NCI-H524 (cell line): ENCODE data around the gene RIBC2.
"Not testable (repeated sequence)": the region's sequence is repeated elsewhere in the genome, so short reads cannot be mapped to it uniquely, and the experiment has no call there.

Experiments
- DNase-seq, 2 experiments: peaks; one replicate each; lab custom pipeline; 2025; lab: John Stamatoyannopoulos, UW

RIBC2 gene

DNA sequence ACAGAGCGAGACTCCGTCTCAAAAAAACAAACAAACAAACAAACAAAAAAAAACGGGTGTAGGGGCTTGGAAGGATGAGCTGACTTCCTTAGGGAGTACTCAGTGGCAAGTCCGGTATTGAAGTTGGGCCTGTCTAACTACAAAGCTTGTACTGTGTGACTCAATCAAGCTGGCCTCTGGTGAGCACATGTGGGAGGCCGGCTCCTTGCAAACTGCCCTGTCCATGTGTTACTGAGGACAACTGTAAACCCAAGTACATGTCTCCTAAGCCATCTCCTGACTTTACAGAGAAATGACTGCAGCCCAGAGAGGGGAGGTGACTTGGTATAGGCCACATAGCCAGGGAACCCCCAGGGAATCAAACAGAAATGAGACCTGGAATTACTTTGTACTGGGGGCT is 11.6 kb downstream of the RIBC2 start:
- no peak for DNase-seq

DNA sequence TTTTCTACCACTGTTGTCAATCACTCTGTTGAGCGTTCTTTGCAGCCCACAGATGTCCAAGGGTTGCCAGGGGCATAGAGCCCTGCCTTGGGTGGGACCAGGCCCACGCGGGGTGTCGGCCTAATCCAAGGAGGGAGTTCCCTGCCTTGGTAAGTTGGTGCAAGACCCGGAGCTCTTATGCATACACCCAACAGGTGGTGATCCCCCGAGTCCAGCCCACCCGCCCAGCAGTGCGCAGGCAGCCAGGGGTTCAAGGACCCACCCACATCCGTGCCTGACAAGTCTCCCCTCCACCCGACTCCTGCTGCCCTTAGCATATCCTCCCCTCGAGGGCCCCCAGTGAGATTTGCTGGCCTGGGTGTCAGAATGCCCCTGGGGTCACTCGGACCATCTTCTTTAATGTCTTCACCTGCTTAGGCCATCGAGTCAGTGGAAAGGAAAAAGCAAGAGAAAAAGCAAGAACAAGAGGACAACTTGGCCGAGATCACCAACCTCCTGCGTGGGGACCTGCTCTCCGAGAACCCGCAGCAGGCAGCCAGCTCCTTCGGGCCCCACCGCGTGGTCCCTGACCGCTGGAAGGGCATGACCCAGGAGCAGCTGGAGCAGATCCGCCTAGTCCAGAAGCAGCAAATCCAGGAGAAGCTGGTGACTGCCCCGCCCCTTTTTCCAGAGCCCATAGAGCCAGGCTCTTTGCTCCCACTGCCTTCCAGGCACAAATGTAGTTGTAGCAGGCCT is 12.2 kb downstream of the RIBC2 start:
- no peak for DNase-seq

DNA sequence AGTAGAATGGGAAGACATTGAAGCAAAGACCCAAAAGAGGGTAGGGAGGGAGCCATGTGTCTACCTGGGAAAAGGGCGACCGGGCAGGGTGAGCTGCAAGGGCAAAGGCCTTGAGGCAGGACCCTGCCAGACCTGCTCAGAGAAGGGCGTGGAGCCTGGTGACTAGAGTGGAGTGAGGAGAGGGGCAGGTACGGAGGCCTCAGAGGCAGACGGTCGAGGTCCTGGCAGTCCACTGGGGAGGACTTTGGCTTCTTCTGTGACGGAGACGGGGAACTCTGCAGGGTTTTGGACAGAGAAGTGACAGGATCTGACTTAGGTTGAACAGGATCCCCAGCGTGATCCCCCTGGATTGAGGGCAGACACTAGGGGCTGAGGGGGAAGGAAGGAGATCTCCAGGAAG is 12.9 kb downstream of the RIBC2 start:
- DNase-seq, result no peak

DNA sequence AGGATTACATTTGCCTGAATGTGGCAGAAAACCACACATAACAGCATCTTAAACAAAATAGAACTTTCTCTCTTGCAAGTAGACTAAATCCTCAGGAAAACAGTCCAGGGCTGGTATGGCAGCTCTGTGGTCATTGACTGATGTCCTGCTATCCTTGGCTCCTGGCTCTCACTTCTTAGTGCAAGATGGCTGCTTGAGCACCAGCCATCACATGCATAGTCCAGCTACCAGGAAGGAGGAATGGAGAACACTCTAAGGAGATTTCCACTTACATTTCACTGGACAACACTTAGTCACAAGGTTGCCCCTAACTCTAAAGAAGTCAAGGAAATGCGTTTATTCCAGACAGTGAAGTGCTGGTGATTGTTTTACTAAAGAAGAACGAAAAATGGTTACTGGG is 13.6 kb downstream of the RIBC2 start:
- DNase-seq, result no peak

DNA sequence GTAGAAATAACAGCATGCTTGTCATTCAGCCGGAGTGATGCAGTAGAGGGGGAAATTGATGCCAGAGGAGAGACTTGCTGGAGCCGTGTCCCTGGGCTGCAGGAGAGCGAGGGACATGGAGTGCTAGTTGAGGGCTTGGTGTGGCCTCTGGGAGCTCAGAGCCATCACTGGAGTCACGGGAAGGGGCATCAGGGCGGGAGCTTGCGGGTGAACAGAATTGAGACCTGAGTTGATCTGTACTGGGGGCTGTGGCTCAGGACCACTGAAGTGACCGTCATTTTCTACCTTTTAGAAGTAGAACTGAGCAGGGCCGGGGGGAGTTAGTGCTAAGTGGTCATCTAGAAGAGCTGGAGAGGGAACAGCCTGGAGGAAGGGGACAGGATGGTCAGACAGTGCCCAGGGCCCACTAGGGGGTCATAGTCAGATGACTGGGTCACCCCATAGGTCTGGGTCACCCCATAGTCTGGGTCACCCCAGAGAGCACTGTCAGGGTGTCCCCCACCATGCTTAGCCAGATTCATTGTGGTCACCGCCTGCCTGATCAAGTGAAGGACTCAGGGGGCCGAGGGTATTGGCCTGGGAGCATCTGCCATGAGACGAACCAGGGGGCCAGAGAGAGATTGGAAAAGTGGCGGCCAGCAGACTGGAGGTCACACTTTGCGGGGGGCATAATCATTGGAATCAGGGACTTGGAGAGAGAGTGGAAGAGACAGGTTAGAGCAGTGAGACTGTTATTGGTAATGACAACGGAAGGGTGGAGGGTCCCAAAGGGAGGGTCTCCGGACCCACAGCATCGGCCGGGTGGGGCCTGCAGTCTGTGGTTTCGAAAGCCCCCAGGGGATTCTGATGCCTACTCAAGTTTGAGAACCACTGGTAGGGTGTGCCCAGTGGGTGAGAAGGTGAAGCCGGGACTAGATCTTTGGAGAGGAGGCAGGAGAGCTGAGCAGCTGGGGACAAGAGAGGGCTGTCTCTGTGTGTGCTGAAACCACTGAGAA is 15.2 kb downstream of the RIBC2 start:
- no peak for DNase-seq

DNA sequence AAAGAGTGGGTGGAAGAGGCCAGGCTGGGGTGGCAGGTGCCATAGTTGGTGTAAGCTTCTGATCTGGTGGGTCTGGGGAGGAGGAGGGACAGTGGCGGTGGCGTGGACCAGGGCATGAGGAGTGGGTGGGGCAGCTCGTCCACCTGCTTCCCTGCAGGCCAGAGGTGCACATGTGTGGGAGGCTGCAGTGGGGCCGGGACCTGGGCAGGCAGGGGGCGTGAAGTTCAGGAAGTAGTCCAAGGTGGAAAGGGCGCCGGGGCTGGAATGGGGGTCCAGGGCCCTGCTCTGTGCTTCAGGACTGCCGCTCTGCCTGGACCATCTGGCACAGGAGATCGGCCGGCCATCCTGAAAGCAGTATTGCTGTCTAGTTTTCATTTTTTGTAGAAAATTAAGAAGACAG is 15.9 kb downstream of the RIBC2 start:
- no peak for DNase-seq

DNA sequence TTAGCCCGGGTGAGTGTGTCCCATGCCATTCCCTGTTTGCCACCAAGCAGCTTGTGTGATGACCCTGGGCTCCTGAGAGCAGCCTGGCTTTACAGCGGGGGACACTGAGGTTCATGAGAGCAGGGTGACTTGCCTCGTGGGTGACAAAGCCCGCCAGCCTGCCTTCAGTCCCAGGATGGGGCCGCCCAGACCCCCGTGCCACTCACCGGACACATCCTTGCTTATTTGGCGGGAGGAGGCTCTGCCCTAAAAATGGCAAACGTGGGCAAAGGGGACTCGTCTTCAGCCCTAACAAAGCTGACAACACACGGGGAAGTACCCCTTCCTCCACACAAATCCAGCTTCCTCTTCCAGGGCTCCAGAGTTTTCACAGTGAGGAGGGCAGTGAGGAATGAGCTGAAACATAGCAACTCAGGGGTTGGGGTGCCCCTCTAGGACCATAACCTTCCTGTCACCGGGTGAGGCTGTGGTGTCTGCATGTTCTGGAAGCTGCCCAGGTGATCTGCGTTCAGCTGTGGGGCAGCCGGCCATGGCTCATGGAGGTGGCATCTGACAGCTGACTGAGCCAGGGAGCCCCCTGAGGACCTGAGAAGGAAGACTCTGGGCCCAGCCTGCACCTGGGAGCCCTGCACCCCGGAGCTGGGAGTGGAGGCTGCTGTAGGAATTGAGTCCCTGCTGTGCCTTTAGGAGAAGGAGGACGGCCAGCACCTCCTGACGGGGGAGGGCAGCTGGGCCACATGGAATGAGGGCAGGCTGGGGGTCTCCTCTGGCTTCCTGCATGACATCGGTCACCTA is 16.7 kb downstream of the RIBC2 start:
- no peak for DNase-seq

DNA sequence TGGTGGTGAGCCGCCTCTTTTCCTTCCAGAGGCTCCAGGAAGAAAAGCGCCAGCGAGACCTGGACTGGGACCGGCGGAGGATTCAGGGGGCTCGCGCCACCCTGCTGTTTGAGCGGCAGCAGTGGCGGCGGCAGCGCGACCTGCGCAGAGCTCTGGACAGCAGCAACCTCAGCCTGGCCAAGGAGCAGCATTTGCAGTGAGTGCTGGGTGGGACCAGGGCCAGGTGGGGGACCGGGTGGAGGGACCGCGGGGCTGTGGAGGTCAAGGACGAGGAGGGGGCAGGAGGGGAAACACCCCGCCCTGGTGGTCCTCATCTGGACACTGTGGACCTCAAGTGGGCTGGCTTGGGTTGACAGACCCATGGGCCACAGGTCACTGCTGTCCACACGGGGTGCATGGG is 17.4 kb downstream of the RIBC2 start:
- DNase-seq, result no peak

DNA sequence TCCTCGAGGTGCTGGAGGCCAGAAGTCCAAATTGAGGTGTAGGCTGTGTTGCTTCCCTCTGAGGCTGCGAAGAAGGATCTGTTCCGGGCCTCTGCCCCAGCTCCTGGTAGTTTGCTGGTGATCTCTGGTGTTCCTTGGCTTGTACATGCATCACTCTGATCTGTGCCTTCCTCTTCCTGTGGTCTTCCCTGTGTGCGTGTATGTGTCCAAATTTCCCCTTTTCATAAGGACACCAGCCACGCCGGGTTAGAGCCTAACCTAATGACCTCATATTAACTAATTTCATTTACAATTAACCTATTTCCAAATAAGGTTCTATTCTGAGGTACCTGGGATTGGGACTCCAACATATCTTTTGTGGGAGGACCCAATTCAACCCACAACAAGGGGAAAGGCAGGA is 21.5 kb downstream of the RIBC2 start:
- DNase-seq, result no peak

DNA sequence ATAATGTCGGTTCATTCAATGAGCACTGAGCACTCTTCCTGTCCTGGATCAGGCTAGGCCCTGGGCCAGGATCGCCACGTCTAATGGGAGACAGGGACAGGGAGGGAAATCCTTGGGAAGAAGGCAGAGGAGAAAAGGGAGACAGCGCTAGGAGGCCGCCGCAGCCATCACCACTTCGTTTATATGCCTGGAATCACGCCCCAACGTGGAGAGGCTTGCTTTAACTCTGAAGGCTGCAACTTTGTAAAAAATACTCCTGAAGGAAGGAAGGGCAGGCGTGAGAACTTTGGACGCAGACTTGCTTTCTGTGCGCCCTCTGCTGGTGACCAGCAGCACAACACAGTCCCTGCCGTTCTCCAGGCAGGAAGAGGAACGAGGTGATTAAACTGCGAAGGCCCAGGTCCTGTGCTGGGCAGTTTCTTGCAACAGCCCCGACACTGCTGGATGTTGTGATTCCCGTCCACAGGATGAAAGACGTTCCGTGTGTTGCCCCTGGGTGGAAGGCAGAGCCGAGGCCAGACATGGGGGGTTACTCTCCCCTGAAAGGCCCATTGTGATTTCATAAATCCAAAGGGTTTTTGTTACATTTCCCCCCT is 22.1 kb downstream of the RIBC2 start:
- peak; percentile 64 to 85 for DNase-seq

DNA sequence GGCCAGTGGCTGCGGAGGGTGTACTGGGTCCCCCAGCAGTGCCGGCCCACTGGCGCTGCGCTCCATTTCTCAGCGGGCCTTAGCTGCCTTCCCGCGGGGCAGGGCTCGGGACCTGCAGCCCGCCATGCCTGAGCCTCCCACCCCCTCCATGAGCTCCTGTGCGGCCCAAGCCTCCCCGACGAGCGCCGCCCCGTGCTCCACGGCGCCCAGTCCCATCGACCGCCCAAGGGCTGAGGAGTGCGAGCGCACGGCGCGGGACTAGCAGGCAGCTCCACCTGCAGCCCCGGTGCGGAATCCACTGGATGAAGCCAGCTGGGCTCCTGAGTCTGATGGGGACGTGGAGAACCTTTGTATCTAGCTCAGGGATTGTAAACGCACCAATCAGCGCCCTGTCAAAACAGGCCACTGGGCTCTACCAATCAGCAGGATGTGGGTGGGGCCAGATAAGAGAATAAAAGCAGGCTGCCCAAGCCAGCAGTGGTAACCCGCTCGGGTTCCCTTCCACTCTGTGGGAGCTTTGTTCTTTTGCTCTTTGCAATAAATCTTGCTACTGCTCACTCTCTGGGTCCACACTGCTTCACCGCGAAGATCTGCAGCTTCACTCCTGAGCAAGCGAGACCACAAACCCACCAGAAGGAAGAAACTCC is 23.5 kb downstream of the RIBC2 start:
- not testable (repeated sequence) for DNase-seq

DNA sequence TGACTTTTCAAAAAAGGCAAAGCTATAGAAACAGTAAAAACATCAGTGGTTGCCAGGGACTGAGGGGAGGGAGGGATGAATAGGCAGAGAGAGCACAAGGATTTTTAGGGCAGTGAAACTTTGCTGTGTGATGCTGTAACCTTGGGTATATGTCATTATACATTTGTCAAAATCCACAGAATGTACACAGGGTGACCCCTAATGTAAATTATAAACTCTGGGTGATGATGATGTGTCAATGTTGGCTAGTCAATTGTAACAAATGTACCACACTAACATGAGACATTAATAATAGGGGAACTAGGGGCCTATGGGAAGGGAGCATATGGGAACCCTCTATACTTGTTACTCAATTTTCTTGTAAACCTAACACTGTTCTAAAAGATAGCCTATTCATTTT is 24.8 kb downstream of the RIBC2 start:
- no peak for DNase-seq

DNA sequence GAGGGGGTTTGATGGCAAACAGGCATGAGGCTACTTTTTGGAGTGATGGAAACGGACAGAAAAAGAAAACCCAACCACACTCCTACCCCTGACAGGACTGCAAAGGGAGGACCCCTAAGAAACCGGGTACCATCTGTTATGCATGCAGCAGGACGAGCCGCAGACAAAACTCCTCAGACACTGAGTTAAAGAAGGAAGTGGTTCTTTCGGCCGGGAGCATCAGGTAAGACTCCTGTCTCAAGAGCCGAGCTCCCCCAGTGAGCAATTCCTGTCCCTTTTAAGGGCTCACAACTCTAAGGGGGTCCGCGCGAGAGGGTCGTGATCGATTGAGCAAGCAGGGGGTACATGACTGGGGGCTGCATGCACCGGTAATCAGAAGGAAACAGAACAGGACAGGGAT is 27.2 kb downstream of the RIBC2 start:
- peak in 1 of 2 experiments; percentile 17 for DNase-seq

DNA sequence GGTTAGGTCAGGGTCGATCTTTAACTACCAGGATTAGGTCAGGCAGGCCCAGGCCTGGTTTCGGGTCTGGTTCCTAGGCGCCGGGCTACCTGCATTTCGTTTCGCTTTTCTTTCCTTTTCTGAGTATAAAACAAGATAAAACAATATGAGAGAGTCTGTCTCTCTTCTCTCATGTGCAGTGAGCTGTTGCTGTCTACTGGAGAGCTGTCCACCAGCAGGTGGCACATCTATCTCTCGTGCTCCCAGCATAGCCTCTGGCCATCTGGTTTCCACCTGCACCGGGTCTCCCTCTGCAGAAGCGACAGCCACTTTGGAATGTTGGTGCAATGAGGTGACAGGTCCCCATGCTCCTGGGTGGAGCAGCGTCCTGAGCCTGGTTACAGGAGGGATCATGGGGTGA is 27.6 kb downstream of the RIBC2 start:
- DNase-seq, result peak; percentile 86 to 88

DNA sequence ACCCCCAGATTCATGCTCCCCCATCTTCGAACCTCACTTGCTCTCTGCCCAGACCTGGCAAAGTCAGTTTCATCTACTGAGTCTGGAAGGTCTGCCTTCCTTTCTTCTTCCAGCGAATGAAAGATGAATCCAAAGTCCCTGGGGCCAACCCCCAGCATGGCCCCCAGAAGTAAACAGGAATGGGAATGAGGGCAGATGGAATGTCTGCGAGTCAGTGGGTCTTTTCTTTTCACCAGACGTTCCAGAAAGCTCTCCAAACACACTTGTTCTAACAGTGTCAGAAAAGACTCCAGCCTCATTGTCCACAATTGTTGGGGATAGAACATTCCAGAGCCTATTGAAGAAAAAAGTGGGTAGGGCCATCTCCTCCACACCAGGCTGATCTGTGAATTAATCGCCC is 28.6 kb downstream of the RIBC2 start:
- no peak for DNase-seq

DNA sequence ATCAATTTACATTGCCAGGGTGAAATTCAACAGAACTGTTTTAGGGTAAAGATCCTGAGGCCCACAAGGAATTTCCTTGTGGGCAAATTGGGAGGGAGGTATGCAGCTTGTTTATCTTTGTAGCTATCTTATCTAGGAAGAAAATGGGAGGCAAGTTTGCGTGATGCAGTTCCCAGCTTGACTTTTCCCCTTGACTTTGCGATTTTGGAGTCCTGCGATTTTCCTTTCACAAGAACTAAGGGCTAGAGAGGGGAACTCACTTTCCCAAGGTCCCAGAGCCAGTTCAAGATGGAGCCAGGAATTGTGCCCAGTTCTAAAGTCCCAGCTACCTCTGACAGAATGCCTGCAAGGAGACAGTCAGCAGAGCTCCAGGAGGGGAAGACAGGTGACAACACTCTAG is 30.7 kb downstream of the RIBC2 start:
- no peak for DNase-seq

DNA sequence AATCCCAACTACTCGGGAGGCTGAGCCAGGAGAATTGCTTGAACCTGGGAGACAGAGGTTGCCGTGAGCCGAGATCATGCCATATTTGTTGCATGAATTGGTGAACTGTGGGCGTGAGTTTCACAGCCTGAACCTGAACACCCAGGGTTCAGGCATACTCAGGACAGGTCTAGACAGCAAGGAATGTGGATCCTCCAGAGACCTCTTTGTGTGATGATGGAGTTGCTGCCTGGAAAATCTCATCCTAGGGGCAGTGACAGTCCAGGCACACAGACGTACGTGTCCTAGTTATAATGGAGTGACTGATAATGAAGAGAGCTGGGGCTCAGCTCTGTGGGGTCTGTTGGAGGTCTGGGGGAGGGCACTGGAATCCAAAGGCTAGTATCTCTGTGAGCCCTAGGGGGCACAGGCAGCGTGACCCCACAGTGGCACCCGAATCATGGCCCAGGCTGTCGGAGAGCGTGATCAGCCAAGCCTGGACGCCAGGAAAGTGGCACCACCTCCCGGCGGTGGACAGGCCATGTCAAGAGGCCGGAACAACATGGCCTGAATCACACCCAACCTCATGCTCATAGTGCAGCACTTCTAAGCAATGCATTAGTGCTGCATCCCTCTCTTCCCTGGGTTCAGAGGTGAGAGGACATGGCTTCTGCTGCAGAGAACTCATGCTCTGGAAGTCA is 31.7 kb downstream of the RIBC2 start:
- DNase-seq, result no peak

DNA sequence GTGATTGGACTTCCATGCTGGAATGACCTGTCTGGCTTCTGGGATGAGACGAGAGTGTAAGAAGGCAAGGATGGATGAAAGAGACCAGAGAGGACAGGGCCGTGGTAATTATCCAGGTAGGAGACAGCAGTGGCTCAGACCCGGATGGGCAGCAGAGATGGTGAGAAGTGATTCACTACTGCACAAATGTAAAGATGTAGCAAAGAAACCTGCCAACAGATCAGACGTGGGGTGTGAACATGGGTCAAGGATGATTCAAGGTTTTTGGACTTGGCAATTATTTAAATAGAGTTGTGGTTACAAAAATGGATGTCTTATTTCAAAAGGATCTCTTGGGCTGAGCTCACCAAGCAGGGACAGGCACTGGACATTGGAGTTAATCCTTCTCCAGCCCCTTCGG is 32.7 kb downstream of the RIBC2 start:
- no peak for DNase-seq

DNA sequence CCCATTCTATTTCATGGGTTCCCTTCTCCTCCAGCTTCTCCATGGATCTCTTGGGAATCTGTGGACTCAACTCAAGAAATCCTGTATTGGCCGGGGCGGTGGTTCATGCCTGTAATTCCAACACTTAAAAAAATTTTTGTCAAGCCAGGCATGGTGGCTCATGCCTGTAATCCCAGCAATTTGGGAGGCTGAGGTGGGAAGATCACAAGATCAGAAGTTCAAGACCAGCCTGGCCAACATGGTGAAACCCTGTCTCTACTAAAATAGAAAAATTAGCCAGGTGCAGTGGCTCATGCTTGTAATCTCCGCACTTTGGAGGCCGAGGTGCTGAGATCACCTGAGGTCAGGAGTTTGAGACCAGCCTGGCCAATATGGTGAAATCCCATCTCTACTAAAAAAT is 34.1 kb downstream of the RIBC2 start:
- DNase-seq, result not testable (repeated sequence)

DNA sequence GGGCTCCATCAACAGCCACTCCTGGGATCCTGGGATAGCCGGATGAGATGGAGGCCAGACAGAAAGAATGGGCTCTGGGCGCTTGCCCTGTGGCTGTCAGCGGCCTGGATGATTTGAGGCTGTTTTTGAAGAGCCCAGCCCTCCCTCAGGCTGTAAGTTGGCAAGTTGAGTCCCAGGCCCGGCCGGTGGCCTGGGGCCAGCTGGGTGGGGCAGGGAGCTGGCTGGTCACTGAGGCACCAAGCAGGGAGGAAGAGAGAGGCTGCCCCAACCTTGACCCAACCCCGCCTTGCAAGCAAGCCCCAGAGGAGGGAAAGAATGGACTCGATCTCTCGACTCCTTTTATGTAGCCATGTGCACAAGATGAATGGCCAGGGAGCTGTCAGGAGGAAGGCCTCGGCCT is 34.9 kb downstream of the RIBC2 start:
- DNase-seq, result no peak

DNA sequence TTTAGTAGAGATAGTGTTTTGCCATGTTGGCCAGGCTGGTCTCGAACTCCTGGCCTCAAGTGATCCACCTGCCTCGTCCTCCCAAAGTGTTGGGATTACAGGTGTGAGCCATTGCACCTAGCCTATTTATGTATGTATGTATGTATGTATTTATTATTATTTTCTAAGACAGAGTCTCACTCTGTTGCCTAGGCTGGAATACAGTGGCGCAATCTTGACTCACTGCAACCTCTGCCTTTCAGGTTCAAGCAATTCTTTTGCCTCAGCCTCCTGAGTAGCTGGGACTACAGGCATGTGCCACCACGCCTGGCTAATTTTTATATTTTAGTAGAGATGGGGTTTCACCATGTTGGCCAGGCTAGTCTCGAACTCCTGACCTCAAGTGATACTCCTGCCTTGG is 35.9 kb downstream of the RIBC2 start:
- DNase-seq, result not testable (repeated sequence)
